ENCODE measurements around the gene COLGALT1. TPM values are rescaled to one million over a fixed set of nuclear protein-coding genes. Genes with fewer than 3 reads are reported as not detected.

COLGALT1 gene
- total RNA-seq, 2 experiments from 2014 or later, result 36.8 to 37.3 TPM

DNA sequence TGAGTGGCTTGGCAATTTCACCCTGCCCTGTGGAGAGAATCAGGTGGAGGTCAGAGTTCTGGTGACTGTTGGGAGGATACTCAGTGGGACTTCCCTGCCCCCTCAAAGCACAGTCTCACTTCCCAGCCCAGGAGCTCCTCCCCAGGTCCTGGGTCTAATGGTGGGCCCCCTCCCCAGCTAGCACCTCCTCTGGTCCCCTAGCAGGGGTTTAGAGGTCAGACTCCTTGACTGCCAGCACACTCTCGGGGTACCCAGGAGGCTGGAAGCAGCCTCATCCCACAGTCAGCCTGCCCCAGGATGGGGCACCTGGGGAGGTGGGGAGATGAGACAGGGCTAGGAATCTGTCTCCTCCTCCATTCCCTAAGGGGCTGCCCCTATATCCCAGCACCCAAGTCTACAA, 65.2 kb downstream of the COLGALT1 start:
- CTCF ChIA-PET, result interaction anchor here (0.6 kb wide), 1 partner anchor 45 kb away, joined by 4 read pairs; no protein-coding TSS in a partner anchor
- DNase-seq, result no peak
- H3K4me1 Mint-ChIP-seq (ENCODE audit: low read depth), result peaks cover 8% of the 10 kb centered on the region
- H3K27me3 Mint-ChIP-seq (ENCODE audit: low read depth), result peaks cover 25% of the 10 kb centered on the region
- no peak overlapping the region for H3K27ac Mint-ChIP-seq
- H3K36me3 Mint-ChIP-seq (ENCODE audit: low read depth), result no peaks in the 10 kb centered on the region
- peaks cover 5% of the 10 kb centered on the region for H3K9me3 Mint-ChIP-seq
- intact Hi-C loops (cut with micrococcal nuclease), result no loop called here
- no peak overlapping the region for H3K4me3 Mint-ChIP-seq

DNA sequence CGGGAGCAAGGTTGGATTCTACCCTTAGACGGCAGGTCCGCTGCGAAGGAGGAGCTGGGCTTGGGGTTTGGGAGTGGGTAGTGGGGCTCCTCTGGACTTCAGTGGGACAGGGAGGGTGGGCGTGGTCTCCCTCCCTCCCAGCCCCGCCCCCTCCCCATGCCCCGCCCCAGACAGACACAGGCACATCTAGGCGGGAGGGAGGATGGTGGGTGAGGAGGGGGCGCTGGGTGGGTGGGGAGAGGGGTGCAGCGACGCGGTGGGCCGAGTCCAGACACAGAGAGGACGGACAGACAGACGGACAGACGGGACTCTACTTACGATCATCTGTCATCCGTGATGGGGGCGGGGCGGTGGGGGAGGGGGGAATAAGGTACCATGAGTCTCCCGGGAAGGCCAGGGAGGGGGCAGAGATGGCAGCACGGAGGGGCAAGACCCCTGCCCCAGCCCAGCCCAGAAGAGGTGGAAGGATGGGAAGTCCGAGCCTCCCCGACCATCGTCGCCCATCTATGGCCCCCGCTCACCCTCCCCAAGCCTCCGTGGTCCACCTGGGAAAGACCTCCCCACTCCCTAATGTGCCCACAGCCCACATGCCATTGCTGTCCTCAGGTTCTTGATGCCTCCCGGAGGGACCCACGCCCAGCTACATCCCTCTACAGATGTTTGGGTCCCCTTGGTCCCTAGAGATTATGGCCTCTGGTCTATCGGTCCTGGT, 67.9 kb downstream of the COLGALT1 start:
- CTCF ChIA-PET, result interaction anchor here (0.6 to 1.0 kb wide), 2 partner anchors 17 to 50 kb away, joined by 3 to 4 read pairs; no protein-coding TSS in a partner anchor
- intact Hi-C loops (cut with micrococcal nuclease), result no loop called here
- H3K4me3 Mint-ChIP-seq, result no peak overlapping the region
- no peak overlapping the region for H3K27ac Mint-ChIP-seq
- no peaks in the 10 kb centered on the region for H3K4me1 Mint-ChIP-seq (ENCODE audit: low read depth)
- DNase-seq, result no peak
- peaks cover 6% of the 10 kb centered on the region for H3K27me3 Mint-ChIP-seq (ENCODE audit: low read depth)
- no peaks in the 10 kb centered on the region for H3K36me3 Mint-ChIP-seq (ENCODE audit: low read depth)
- H3K9me3 Mint-ChIP-seq, result peaks cover 5% of the 10 kb centered on the region

DNA sequence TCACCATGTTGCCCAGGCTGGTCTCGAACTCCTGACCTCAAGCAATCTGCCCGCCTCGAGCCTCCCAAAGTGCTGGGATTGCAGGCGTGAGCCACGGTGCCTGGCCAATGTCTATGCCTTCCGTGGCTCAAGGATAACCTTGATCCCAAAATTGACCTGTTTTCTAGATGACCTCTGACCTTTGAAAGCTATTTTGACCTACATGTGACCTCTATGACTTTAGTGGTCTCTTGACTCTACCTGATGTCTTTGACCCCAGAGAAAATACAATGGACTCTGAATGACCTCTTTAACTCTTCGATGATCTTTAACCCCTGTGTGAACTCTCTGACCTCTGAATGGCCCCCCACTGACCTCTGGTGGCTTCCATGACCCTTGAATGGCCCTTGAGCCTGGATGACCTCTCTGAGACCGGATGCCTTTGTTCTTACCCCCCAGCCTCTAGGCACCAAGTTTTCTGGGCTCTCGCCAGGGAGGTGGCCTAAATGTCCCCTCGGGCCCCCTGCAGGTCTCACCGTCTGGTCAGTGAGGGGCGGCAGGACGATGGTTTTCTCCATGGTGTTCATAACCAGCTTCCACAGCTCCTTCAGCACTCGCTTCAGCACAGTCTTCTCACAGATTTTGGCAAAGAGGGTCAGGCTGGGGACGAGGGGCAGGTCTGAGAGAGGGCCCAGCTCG, 69.0 kb downstream of the COLGALT1 start:
- intact Hi-C loops (cut with micrococcal nuclease), result no loop called here
- CTCF ChIA-PET, result no interaction called here
- H3K27me3 Mint-ChIP-seq (ENCODE audit: low read depth), result no peaks in the 10 kb centered on the region

DNA sequence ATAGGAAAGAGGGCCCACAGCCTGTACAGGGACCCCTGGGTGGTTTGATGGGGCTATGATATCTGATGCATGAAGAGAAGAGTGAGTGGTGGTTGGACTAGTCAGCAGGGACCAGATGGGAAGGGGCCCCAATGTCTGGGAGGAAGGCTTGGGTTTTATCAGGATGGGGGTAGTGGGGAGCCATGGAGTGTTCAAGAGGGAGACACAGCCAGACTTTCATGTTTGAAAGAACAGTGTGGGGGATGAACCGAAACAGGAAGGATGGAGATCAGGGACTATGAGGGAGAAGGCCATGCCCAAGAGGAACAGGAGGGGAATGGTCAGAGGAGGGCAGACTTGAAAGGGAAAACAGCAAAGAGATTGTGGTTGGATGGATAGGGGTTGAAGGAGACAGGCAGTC, 69.6 kb downstream of the COLGALT1 start:
- Mint-ChIP-seq H3K4me1 (ENCODE audit: low read depth) (no peaks in the 10 kb centered on the region), H3K4me3 (no peak overlapping the region), H3K36me3 (ENCODE audit: low read depth) (no peaks in the 10 kb centered on the region), H3K9me3 (peaks cover 5% of the 10 kb centered on the region), H3K27me3 (ENCODE audit: low read depth) (no peaks in the 10 kb centered on the region), H3K27ac (no peak overlapping the region)
- intact Hi-C loops (cut with micrococcal nuclease), result no loop called here
- CTCF ChIA-PET, result no interaction called here
- no peak for DNase-seq

More for the DNA sequence above, 69.0 kb downstream of the COLGALT1 start:
- peaks cover 5% of the 10 kb centered on the region for H3K9me3 Mint-ChIP-seq
- H3K4me1 Mint-ChIP-seq (ENCODE audit: low read depth), result no peaks in the 10 kb centered on the region
- no peaks in the 10 kb centered on the region for H3K36me3 Mint-ChIP-seq (ENCODE audit: low read depth)
- no peak overlapping the region for H3K27ac Mint-ChIP-seq
- H3K4me3 Mint-ChIP-seq, result no peak overlapping the region
- DNase-seq, result no peak

DNA sequence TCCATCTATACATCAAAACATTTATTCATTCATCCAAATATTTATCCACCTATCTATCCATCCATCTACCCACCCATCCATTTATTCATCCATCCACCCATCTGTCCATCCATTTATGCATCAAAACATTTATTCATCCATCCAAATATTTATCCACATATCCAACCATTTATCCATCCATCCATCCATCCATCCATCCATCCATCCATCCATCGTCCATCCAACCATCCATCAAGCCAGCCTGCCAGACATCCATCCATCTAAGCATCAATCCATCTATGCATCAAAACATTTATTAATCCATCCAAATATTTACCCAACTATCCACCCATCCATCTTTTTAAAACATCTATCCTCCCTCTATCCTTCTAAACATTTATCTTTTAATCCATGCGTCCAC, 70.5 kb downstream of the COLGALT1 start:
- Mint-ChIP-seq H3K4me1 (ENCODE audit: low read depth) (no peaks in the 10 kb centered on the region), H3K36me3 (ENCODE audit: low read depth) (no peaks in the 10 kb centered on the region), H3K9me3 (peaks cover 5% of the 10 kb centered on the region), H3K27me3 (ENCODE audit: low read depth) (no peaks in the 10 kb centered on the region), H3K4me3 (no peak overlapping the region), H3K27ac (no peak overlapping the region)
- DNase-seq, result no peak
- CTCF ChIA-PET, result no interaction called here
- intact Hi-C loops (cut with micrococcal nuclease), result no loop called here

DNA sequence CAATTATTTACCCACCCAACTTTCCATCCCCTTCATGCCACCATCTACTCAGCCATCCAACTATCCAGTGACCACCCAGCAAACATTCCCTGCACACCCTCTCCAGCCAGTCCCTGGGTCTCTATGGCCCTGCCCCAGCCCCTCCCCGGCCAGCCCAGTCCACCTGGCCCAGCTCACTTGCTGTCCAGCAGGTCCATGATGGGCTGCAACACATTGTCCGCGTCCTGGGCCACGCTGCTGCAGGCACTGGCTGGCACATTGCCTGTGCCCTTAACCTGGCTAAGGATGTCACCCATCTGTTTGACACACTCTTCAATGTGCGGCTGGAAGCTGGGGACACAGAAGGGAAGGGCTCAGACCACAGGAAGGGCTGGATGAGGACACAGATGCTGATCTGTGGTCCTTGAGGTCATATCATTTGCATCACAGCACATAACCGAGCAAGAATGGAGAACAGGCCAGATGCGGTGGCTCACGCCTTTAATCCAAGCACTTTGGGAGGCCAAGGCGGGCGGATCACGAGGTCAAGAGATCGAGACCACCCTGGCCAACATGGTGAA, 71.1 kb downstream of the COLGALT1 start:
- no peak for DNase-seq
- no peak overlapping the region for H3K27ac Mint-ChIP-seq
- no peaks in the 10 kb centered on the region for H3K27me3 Mint-ChIP-seq (ENCODE audit: low read depth)
- intact Hi-C loops (cut with micrococcal nuclease), result no loop called here
- H3K9me3 Mint-ChIP-seq, result peaks cover 4% of the 10 kb centered on the region
- no peaks in the 10 kb centered on the region for H3K36me3 Mint-ChIP-seq (ENCODE audit: low read depth)
- H3K4me1 Mint-ChIP-seq (ENCODE audit: low read depth), result no peaks in the 10 kb centered on the region
- CTCF ChIA-PET, result no interaction called here
- H3K4me3 Mint-ChIP-seq, result no peak overlapping the region

DNA sequence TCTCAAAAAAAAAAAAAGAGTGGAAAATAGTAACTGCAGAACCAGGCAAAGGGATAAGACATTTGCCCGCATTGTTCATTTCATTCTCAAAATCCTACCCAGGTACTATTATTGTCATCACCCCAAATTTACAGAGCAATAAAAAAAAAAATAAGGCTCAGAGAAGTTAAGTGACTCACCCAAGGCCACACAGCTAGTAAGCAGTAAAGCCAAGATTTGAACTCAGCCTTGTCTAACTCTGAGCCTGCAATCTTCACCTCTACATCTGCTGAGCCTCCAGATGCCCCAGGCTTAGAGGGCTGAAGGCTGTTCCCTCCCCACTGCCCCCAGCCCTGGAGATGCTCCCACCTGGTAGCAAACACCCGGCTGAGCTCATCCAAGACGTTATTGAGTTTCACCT, 71.7 kb downstream of the COLGALT1 start:
- no peak for DNase-seq
- Mint-ChIP-seq H3K36me3 (ENCODE audit: low read depth) (no peaks in the 10 kb centered on the region), H3K27ac (no peak overlapping the region), H3K9me3 (no peaks in the 10 kb centered on the region), H3K27me3 (ENCODE audit: low read depth) (no peaks in the 10 kb centered on the region), H3K4me1 (ENCODE audit: low read depth) (no peaks in the 10 kb centered on the region), H3K4me3 (no peak overlapping the region)
- CTCF ChIA-PET, result interaction anchor here (0.6 kb wide), 2 partner anchors 53 to 459 kb away, joined by 3 to 6 read pairs; no protein-coding TSS in a partner anchor
- intact Hi-C loops (cut with micrococcal nuclease), result no loop called here

DNA sequence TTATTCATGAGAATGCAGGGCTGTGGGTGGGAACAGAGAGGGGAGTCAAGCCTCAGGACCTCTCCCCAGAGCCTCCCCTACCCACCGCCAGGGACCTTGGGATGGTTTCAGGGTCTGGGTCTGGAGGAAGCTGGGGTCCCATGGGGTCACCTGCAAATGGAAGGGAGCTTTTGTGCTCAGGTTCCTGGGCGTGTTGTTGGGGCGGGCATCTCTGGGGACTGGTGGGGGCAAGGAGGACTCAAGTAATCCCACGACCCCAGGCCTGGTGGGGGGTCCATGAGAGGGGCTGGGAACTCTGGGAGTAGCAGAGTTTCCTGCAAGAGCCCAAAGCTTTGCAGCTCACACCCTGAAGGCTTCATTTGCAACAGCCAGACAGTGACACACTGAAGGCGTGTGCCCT, 72.5 kb downstream of the COLGALT1 start:
- DNase-seq, result no peak
- Mint-ChIP-seq H3K4me3 (no peak overlapping the region), H3K27me3 (ENCODE audit: low read depth) (no peaks in the 10 kb centered on the region), H3K9me3 (no peaks in the 10 kb centered on the region), H3K36me3 (ENCODE audit: low read depth) (no peaks in the 10 kb centered on the region), H3K4me1 (ENCODE audit: low read depth) (no peaks in the 10 kb centered on the region), H3K27ac (no peak overlapping the region)
- intact Hi-C loops (cut with micrococcal nuclease), result no loop called here
- CTCF ChIA-PET, result no interaction called here

DNA sequence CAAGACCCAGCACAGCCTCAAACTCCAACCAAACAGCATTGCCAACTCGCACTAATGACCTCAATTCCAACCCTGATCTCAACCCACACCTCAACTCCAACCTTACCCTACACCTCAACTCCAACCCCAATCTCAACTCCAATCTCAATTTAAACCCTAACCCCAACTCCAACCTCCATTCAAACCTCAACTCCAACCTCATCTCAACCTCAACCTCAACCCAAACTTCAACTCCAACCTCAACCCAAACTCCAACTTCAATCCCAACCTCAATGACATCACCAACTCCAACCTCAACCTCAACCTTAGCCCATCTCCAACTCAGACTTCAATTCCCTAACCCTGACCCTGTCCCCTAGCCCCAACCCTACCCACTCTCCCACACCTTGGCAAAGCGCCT, 74.3 kb downstream of the COLGALT1 start:
- intact Hi-C loops (cut with micrococcal nuclease), result no loop called here
- DNase-seq, result no peak
- H3K27me3 Mint-ChIP-seq (ENCODE audit: low read depth), result no peaks in the 10 kb centered on the region
- no peak overlapping the region for H3K4me3 Mint-ChIP-seq
- H3K27ac Mint-ChIP-seq, result no peak overlapping the region
- no peaks in the 10 kb centered on the region for H3K4me1 Mint-ChIP-seq (ENCODE audit: low read depth)
- H3K9me3 Mint-ChIP-seq, result no peaks in the 10 kb centered on the region
- H3K36me3 Mint-ChIP-seq (ENCODE audit: low read depth), result no peaks in the 10 kb centered on the region
- CTCF ChIA-PET, result no interaction called here

DNA sequence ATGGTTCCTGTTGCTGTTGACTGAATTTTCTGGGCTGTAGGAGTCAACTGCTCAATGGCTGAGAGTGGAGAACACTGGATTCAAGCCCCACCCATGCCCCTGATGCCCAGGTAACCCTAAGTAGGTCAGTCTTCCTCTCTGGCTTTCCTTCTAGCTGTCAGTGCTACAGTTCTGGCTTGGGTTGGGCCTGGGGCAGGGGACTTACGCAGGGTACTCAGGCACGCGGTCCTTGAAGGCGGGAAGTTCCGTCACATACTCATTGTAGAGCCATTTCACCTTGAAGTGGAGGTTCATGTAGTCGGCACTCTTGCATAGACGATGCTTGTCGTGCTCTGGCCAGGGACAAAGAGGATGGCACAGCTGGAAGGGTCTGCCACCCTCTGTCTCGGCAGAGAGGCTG, 77.1 kb downstream of the COLGALT1 start:
- no peaks in the 10 kb centered on the region for H3K36me3 Mint-ChIP-seq (ENCODE audit: low read depth)
- no peak overlapping the region for H3K27ac Mint-ChIP-seq
- no peak for DNase-seq
- no peaks in the 10 kb centered on the region for H3K9me3 Mint-ChIP-seq
- no peaks in the 10 kb centered on the region for H3K27me3 Mint-ChIP-seq (ENCODE audit: low read depth)
- intact Hi-C loops (cut with micrococcal nuclease), result no loop called here
- H3K4me3 Mint-ChIP-seq, result no peak overlapping the region
- H3K4me1 Mint-ChIP-seq (ENCODE audit: low read depth), result no peaks in the 10 kb centered on the region
- CTCF ChIA-PET, result no interaction called here

Other genes starting within 250 kb of the COLGALT1 start
- gene MRPL34, start 249.8 kb upstream of the COLGALT1 start, total RNA-seq, result 10 to 100 TPM; 84.2 to 92.2 TPM
- gene DDA1, start 246.1 kb upstream of the COLGALT1 start, total RNA-seq, result 10 to 100 TPM; 26.2 to 28.6 TPM
- gene ANO8, start 220.8 kb upstream of the COLGALT1 start, total RNA-seq, result 1 to 10 TPM; 3.4 to 3.8 TPM
- gene GTPBP3, start 218.1 kb upstream of the COLGALT1 start, total RNA-seq, result 10 to 100 TPM; 36.8 to 45.7 TPM
- not detected for gene PLVAP, start 178.3 kb upstream of the COLGALT1 start, total RNA-seq
- gene CCDC194, start 161.5 kb upstream of the COLGALT1 start, total RNA-seq, result under 1 TPM; 0.83 to 0.89 TPM
- gene BST2, start 150.0 kb upstream of the COLGALT1 start, total RNA-seq, result 100 to 1,000 TPM; 117 to 121 TPM
- 10 to 100 TPM; 29.3 to 32.1 TPM for gene MVB12A, start 135.6 kb upstream of the COLGALT1 start, total RNA-seq
- not detected for gene TMEM221, start 107.0 kb upstream of the COLGALT1 start, total RNA-seq
- gene NXNL1, start 94.7 kb upstream of the COLGALT1 start, total RNA-seq, result not detected
- gene SLC27A1, start 85.1 kb upstream of the COLGALT1 start, total RNA-seq, result 1 to 10 TPM; 1.2 to 1.7 TPM
- 10 to 100 TPM; 54.5 to 58.0 TPM for gene PGLS, start 44.0 kb upstream of the COLGALT1 start, total RNA-seq
- under 1 TPM in 1 of 2 experiments, not detected in 1; 0.12 TPM for gene UNC13A, start 132.7 kb downstream of the COLGALT1 start, total RNA-seq
- 10 to 100 TPM; 46.8 to 51.8 TPM for gene MAP1S, start 163.8 kb downstream of the COLGALT1 start, total RNA-seq
- gene FCHO1, start 195.8 kb downstream of the COLGALT1 start, total RNA-seq, result 10 to 100 TPM; 48.9 to 56.8 TPM
- gene B3GNT3, start 239.5 kb downstream of the COLGALT1 start, total RNA-seq, result under 1 TPM; 0.17 to 0.19 TPM